ENCODE measurements around the gene KLHL20.

- no peak for TF ChIP-seq CTCF (IDR thresholded peaks at IDR 0.05)
- TF ChIP-seq POLR2A (IDR thresholded peaks at IDR 0.05; ENCODE audit: low read depth) = no peak
These were observed 710 bp downstream of the KLHL20 start for GRCh38 chr1:173715538-173715844.

Data from esophagus muscularis mucosa (tissue), 3 donors.